HFF-Myc (cell line): ENCODE data around the gene PCMT1.
"Not testable (repeated sequence)": the region's sequence is repeated elsewhere in the genome, so short reads cannot be mapped to it uniquely, and the experiment has no call there.

ENCODE experiments used
- DNase-seq: peaks from one replicate; pipeline ENCODE4 v3.0.0-alpha.2; 2011; ENCODE audit warnings: low read depth; ENCODE audit errors: extremely low read depth
- H3K4me3 ChIP-seq: replicated peaks from 2 replicates; pipeline ENCODE4 v1.5.1; 2011; ENCODE audit warnings: low read depth, mild to moderate bottlenecking, control low read depth, low read length
- CTCF ChIP-seq: IDR thresholded peaks from 2 replicates; pipeline ENCODE4 v1.5.1; 2012; ENCODE audit warnings: mild to moderate bottlenecking, low read depth, low read length, control low read depth; ENCODE audit errors: missing control alignments

Gene PCMT1

GRCh38 chr6:149750136-149750609 lies 632 bp downstream of the PCMT1 start:
- TF ChIP-seq CTCF, result no peak
- peak overlapping the region; percentile 99 for H3K4me3 ChIP-seq
- DNase-seq, result no peak

GRCh38 chr6:149751239-149751638 lies 1.7 kb downstream of the PCMT1 start:
- no peak for DNase-seq
- H3K4me3 ChIP-seq, result peak overlapping the region; percentile 99
- no peak for TF ChIP-seq CTCF

- not testable (repeated sequence) for DNase-seq, H3K4me3 ChIP-seq
Observed at GRCh38 chr6:149751920-149752319, 2.4 kb downstream of the PCMT1 start.

GRCh38 chr6:149752600-149753373 lies 3.2 kb downstream of the PCMT1 start:
- H3K4me3 ChIP-seq, result no peak overlapping the region
- TF ChIP-seq CTCF, result no peak
- no peak for DNase-seq

- DNase-seq, H3K4me3 ChIP-seq: not testable (repeated sequence)
Observed at GRCh38 chr6:149753374-149753637, 3.8 kb downstream of the PCMT1 start.

GRCh38 chr6:149754548-149754947 lies 5.0 kb downstream of the PCMT1 start:
- H3K4me3 ChIP-seq, result no peak overlapping the region
- DNase-seq, result no peak
- no peak for TF ChIP-seq CTCF

- DNase-seq, result no peak
- no peak overlapping the region for H3K4me3 ChIP-seq
- no peak for TF ChIP-seq CTCF
Observed at GRCh38 chr6:149755300-149756260, 6.0 kb downstream of the PCMT1 start.
